ENCODE measurements around the gene ESYT3.
"Not testable (repeated sequence)": the region's sequence is repeated elsewhere in the genome, so short reads cannot be mapped to it uniquely, and the experiment has no call there.

Gene ESYT3

DNA sequence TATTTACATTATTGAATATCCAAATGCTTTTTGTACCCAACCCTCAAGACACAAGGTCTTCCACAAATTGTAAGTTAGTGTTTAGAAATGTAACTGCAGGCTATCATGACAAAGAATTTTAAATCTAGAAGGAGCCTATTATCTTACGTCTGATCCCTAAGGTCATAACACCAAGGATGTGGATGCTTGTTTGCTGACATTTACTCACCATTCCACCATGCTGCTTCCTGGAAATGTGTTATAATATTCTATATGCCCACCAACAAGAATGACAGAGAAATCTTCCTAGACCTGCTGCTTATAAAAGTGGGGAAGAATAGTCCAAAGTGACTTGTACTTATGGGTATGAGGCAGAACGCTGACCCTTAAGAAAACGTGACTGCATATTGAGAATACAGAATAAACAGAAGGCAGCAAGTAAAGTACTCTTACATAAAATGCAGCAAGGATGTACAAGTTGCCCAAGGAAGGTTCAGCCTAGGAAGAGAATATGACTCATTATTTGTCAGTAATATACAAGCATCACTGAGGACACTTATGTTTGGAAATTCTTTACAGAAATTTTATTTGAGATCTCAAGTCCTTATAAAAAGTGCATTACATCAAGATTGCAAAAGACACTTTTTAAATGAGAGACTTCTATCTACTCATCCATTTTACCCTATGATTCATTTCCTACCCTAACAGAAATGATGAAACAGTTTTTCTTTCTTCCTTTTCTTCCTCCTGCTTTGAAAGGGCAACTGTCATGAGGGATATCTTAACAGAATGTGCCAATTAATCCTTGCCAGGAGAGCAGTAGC, 59.6 kb downstream of the ESYT3 start:
- peak; percentile 73 for DNase-seq (ENCODE audit: low read depth)

- no peak for DNase-seq (ENCODE audit: low read depth)
Measured at GRCh38 chr3:138494607-138494929, 60.2 kb downstream of the ESYT3 start.

DNA sequence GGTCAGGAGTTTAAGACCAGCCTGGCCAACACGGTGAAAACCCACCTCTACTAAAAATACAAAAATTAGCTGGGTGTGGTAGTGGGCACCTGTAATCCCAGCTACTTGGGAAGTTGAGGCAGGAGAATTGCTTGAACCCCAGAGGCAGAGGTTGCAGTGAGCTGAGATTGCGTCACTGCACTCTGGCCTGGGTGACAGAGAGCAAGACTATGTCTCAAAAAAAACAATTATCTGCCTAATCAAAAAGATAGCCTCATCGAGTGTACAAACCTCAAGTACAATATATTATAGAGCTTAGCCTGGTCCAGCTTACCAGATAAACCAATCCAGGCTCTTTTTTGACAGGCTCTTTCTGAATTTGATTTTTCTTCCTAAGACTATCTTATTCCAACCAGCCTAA, 61.2 kb downstream of the ESYT3 start:
- not testable (repeated sequence) for DNase-seq (ENCODE audit: low read depth)

DNA sequence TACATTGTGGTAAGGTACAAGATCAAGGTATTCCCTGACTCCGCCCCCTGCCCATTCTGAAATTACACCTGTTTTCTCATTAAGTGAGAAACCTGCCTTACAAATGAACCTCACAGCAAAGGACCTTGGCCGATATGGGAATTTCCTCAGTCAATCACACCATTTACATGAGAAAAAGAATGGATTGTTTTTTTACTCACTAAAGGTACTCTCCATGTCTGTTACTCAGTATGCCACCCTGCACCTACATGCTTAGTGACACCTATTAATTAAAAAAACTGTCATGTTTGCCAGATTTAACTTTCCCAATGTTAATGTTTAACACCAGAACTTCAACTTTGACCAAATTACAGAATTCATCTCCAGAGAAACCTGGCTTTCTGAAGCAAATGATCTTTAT, 62.0 kb downstream of the ESYT3 start:
- no peak for DNase-seq (ENCODE audit: low read depth)

GRCh38 chr3:138497021-138497420, 62.6 kb downstream of the ESYT3 start:
- no peak for DNase-seq (ENCODE audit: low read depth)

DNA sequence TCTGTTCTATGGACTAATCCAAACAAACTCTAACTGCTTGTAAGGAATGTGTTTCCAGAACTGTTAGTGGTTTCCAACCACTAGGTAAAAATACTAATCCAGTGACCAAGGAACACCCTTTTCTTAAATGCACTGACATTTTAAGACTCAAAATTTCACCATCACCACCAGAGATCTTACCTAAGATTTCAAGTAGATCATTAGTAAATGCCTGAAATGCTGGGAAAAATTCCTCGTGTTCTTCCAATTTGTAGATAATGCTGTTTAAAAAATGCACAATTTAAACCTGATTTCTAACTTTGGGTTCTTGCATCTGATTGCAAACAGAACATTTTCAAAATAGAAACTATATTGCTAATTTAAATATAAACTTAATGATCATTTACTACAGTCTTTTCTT, 63.4 kb downstream of the ESYT3 start:
- no peak for DNase-seq (ENCODE audit: low read depth)

GRCh38 chr3:138498991-138499390, 64.6 kb downstream of the ESYT3 start:
- DNase-seq (ENCODE audit: low read depth): no peak

GRCh38 chr3:138507524-138507923, 73.1 kb downstream of the ESYT3 start:
- no peak for DNase-seq (ENCODE audit: low read depth)

DNA sequence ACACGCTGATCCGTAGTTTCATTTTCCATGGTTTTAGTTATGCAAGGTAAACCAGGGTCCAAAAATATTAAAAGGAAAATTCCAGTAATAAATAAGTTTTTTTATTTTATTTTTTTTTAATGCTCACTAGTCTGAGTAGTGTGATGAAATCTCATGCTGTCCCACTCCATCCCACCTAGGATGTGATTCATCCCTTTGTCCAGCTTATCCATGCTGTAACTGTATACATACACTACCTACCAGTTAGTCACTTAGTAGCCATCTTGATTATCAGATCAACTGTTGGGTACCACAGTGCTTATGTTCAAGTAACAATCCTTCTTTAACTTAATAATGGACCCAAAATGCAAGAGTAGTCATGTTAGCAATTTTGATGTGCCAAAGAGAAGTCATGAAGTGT, 75.2 kb downstream of the ESYT3 start:
- DNase-seq (ENCODE audit: low read depth): no peak

DNA sequence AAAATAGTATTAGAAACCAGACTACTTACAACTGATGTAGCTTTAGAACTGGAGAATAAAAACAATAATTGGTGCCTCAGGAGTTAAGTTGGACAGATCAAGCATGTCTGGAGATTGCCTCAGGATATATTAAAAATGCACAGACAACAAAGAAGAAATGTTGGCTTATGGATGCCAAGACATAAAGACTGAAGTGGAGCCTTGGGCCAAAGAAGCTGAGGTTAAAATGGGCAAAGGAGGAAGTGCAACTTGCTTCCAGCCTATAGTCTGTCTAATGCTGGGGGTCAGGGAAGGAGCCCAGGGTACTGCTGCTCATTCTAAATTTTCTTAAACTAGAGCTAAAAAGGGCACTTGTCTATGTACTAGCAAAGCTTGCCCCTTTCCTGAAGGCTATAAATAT, 77.5 kb downstream of the ESYT3 start:
- no peak for DNase-seq (ENCODE audit: low read depth)

GRCh38 chr3:138513090-138513843, 78.9 kb downstream of the ESYT3 start:
- no peak for DNase-seq (ENCODE audit: low read depth)

- DNase-seq (ENCODE audit: low read depth): not testable (repeated sequence)
Measured at GRCh38 chr3:138521445-138521844, 87.0 kb downstream of the ESYT3 start.
